ENCODE measurements around the gene PRR30. TPM values are rescaled to one million over a fixed set of nuclear protein-coding genes. Genes with fewer than 3 reads are reported as not detected.
"Not testable (repeated sequence)": the region's sequence is repeated elsewhere in the genome, so short reads cannot be mapped to it uniquely, and the experiment has no call there.

PRR30 gene
- not detected in 2 replicates for total RNA-seq

GRCh38 chr2:27139310-27139709, at the start of gene PRR30:
Gene PRR30 (minus strand): TSS chr2:27139410. CDS start chr2:27138329, 1,081 bp downstream.
- intact Hi-C loops (cut with micrococcal nuclease), result no loop called here

- intact Hi-C loops (cut with micrococcal nuclease), result no loop called here
These were observed 47.6 kb upstream of the PRR30 start for GRCh38 chr2:27186613-27187345.

GRCh38 chr2:27185331-27186026, 46.3 kb upstream of the PRR30 start:
- intact Hi-C loops (cut with micrococcal nuclease), result no loop called here

- intact Hi-C loops (cut with micrococcal nuclease), result no loop called here
These were observed 44.9 kb upstream of the PRR30 start for GRCh38 chr2:27184115-27184514.

- intact Hi-C loops (cut with micrococcal nuclease), result no loop called here
These were observed 43.1 kb upstream of the PRR30 start for GRCh38 chr2:27182346-27182745.

- intact Hi-C loops (cut with micrococcal nuclease), result no loop called here
These were observed 40.3 kb upstream of the PRR30 start for GRCh38 chr2:27179344-27180000.

- intact Hi-C loops (cut with micrococcal nuclease), result no loop called here
These were observed 39.3 kb upstream of the PRR30 start for GRCh38 chr2:27178469-27178868.

GRCh38 chr2:27177441-27178351, 38.5 kb upstream of the PRR30 start:
- intact Hi-C loops (cut with micrococcal nuclease), result no loop called here

GRCh38 chr2:27175781-27176180, 36.6 kb upstream of the PRR30 start:
- intact Hi-C loops (cut with micrococcal nuclease), result not testable (repeated sequence)

GRCh38 chr2:27175330-27175729, 36.1 kb upstream of the PRR30 start:
- intact Hi-C loops (cut with micrococcal nuclease), result no loop called here

- intact Hi-C loops (cut with micrococcal nuclease), result loop anchor here (5.0 kb wide), 1 partner anchor 212 kb away; no protein-coding TSS in a partner anchor
These were observed 35.4 kb upstream of the PRR30 start for GRCh38 chr2:27174638-27175037.

GRCh38 chr2:27171351-27171848, 32.2 kb upstream of the PRR30 start:
- intact Hi-C loops (cut with micrococcal nuclease), result loop anchor here (5.0 kb wide), 1 partner anchor 209 kb away; no protein-coding TSS in a partner anchor

- intact Hi-C loops (cut with micrococcal nuclease), result loop anchor here (1.0 to 5.0 kb wide), 2 partner anchors 109 to 208 kb away; no protein-coding TSS in a partner anchor
These were observed 31.5 kb upstream of the PRR30 start for GRCh38 chr2:27170581-27171337.

GRCh38 chr2:27164960-27165763, 26.0 kb upstream of the PRR30 start:
- intact Hi-C loops (cut with micrococcal nuclease), result no loop called here

- intact Hi-C loops (cut with micrococcal nuclease), result no loop called here
These were observed 23.2 kb upstream of the PRR30 start for GRCh38 chr2:27162151-27163121.

- intact Hi-C loops (cut with micrococcal nuclease), result no loop called here
These were observed 21.0 kb upstream of the PRR30 start for GRCh38 chr2:27160191-27160590.

- intact Hi-C loops (cut with micrococcal nuclease), result no loop called here
These were observed 20.1 kb upstream of the PRR30 start for GRCh38 chr2:27159271-27159670.

GRCh38 chr2:27158468-27158867, 19.3 kb upstream of the PRR30 start:
- intact Hi-C loops (cut with micrococcal nuclease), result no loop called here

All from T-helper 1 cell treated with Interleukin-12 subunit alpha and Interleukin-12 subunit beta and Interleukin-4 antibody, amounts not matched to agents 30 ng/mL and 1 ng/mL, for 36 hours (primary cell).